ENCODE data around the gene SYDE2. TPM values are rescaled to one million over a fixed set of nuclear protein-coding genes. Genes with fewer than 3 reads are reported as not detected.
"Not testable (repeated sequence)": the region's sequence is repeated elsewhere in the genome, so short reads cannot be mapped to it uniquely, and the experiment has no call there.

SYDE2 gene, protein sequence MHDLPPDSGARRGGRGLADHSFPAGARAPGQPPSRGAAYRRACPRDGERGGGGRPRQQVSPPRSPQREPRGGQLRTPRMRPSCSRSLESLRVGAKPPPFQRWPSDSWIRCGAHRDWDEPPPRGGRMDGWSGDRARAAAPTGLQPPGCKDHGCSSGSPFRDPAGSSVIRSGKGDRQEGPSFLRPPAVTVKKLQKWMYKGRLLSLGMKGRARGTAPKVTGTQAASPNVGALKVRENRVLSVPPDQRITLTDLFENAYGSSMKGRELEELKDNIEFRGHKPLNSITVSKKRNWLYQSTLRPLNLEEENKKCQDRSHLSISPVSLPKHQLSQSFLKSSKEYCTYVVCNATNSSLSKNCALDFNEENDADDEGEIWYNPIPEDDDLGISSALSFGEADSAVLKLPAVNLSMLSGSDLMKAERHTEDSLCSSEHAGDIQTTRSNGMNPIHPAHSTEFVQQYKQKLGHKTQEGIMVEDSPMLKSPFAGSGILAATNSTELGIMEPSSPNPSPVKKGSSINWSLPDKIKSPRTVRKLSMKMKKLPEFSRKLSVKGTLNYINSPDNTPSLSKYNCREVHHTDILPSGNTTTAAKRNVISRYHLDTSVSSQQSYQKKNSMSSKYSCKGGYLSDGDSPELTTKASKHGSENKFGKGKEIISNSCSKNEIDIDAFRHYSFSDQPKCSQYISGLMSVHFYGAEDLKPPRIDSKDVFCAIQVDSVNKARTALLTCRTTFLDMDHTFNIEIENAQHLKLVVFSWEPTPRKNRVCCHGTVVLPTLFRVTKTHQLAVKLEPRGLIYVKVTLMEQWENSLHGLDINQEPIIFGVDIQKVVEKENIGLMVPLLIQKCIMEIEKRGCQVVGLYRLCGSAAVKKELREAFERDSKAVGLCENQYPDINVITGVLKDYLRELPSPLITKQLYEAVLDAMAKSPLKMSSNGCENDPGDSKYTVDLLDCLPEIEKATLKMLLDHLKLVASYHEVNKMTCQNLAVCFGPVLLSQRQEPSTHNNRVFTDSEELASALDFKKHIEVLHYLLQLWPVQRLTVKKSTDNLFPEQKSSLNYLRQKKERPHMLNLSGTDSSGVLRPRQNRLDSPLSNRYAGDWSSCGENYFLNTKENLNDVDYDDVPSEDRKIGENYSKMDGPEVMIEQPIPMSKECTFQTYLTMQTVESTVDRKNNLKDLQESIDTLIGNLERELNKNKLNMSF
- 2.4 TPM for polyA plus RNA-seq (ENCODE audit: insufficient read length)

GRCh38 chr1:85200463-85201339, at the start of gene SYDE2:
SYDE2 (minus strand) TSS chr1:85201016; CDS start chr1:85200996, 20 bp downstream.
- peak; percentile 55 for DNase-seq

- DNase-seq, result not testable (repeated sequence)
Measured at GRCh38 chr1:85249042-85249441, 48.2 kb upstream of the SYDE2 start.

- no peak for DNase-seq
Measured at GRCh38 chr1:85245891-85246290, 45.1 kb upstream of the SYDE2 start.

DNA sequence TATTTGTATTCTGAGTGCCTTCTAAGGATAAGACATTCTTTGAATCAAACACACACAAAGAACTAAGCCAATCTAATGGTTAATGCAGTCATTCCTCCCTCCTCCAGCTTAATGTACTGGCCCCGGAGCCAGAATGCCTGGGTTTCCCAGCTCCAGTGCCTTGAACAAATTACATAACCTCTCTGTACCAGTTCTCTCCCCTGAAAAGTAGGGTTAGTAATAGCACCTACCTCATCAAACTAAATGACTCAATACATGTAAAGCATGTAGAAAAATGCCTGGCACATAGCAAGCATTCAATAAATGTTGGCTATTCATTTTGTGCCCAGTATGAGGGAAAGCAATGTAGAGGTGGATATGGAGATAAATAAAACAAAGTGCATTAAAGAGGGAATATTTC, 44.6 kb upstream of the SYDE2 start:
- DNase-seq, result no peak

- peak; percentile 58 for DNase-seq
Measured at GRCh38 chr1:85244271-85245061, 43.6 kb upstream of the SYDE2 start.

DNA sequence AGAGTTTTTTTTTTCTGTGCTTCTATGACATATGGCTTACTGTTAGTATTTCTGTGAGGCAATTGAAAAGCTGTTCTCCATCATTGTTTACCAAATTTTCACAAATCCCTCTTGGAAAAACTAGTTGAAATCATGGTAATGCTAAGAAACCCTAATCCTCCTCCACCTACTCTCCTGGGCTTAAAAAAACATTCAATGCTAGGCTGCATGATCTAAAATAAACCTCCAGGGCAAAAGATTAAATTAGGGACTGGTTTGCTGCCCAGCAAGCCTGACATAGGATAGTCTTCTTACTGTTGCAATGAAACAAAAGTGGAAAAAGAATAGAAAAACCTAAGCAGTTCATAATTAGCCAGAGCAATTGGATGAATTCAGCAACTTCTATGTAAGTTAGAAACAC, 42.6 kb upstream of the SYDE2 start:
- no peak for DNase-seq

- DNase-seq, result no peak
Measured at GRCh38 chr1:85240643-85241042, 39.8 kb upstream of the SYDE2 start.

- no peak for DNase-seq
Measured at GRCh38 chr1:85240174-85240601, 39.4 kb upstream of the SYDE2 start.

DNA sequence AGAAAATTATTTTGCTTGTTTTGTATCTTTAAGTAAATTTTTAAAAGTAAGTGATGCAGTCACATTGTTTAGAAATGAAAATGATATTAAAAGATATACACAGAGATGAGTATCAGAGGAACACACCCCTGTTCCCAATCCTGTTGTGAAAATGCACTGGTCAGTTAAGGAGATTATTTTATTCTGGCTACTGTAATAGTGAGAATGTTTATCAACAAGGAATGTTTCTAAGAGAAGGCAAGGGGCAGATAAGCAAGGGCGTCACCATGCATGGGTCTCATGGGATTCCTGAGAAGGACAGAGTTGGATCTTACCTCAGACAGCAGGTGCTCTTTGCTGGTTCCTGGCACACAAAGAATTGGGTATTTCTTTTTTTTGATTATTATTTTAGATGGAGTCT, 36.8 kb upstream of the SYDE2 start:
- no peak for DNase-seq

DNA sequence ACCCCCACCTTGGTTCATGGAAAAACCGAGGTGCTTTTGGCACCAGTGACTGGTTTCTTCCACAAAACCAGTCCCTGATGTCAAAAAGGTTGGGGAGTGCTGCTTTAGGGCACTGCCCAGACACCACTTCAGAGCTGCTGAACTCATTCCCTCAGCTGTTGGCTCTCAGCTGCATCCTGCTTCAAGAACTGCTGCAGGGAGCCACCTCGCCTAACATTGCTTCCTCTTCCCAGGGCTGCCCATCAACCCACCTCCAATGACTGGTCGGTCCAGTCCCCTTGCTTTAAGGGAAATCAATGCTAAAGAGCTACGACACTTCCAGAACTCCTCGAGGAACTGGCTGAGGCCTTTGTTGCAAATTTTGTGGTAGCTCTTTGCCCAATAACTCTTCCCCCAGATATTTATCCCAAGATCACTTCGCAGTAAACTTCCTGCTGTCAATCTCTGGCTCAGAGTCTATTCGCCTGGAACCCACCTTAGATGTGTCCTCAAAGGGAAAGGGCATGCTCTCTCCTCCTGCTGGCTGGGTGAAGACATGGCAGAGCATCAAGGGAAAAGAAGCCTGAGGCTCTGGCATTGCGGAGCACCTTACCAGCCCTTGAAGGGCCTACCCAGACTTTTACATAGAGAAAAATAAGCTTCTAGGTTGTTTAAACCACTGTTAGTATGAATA, 29.6 kb upstream of the SYDE2 start:
- DNase-seq, result no peak

DNA sequence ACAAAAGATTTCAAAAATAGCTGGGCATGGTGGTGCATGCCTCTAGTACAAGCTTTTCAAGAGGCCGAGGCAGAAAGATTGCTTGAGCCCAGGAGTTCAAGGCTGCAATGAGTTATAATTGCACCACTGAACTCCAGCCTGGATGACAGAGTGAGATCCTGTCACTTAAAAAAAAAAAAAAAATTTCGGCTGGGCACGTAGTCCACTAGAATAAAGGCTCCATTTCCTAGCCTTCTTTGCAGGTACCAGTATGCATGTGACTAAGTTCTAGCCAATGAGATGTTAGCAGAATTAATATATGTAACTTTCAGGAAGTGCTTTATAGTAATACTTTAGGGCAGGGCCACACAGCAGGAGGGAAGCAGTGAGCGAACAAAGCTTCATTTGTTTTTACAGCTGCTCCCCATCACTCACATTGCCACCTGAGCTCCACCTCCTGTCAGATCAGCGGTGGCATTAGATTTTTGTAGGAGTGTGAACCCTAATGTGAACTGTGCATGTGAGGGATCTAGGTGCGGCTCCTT, 28.8 kb upstream of the SYDE2 start:
- DNase-seq, result no peak

GRCh38 chr1:85228972-85229371, 28.2 kb upstream of the SYDE2 start:
- no peak for DNase-seq

DNA sequence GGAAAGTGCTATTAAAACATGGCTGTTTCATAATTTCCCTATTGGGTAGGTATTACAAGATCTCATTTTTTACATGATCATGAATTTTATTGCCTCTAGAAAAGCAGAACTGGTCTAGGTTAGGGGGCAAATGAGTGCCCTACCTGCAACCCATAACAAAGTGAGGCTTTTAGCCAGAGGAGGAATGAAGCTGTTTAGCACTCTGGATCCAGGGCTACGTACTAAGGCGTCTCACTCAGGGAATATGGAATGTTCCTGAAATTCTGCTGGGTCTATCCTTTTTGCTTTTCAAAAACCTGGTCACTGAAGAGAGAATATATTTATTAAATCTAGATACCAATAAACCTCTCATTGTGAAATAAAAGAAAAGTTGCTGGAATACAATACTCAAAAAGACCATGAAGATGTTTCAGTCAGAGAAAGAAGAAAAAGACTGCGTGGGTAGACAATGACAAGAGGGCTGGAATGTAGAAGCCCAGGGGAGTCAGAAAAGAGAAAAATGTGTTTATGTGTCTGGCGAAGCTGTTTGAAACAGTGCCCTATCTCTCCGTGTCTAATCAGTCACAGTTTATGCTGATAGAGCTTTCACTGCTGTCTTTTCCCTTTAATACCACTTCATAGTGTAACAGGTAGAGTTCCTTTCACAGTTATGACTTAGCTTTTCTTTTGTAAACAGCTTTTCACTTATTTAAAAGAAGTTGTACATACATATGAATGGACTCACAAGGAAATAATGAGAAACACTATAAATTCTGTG, 25.0 kb upstream of the SYDE2 start:
- DNase-seq, result no peak

DNA sequence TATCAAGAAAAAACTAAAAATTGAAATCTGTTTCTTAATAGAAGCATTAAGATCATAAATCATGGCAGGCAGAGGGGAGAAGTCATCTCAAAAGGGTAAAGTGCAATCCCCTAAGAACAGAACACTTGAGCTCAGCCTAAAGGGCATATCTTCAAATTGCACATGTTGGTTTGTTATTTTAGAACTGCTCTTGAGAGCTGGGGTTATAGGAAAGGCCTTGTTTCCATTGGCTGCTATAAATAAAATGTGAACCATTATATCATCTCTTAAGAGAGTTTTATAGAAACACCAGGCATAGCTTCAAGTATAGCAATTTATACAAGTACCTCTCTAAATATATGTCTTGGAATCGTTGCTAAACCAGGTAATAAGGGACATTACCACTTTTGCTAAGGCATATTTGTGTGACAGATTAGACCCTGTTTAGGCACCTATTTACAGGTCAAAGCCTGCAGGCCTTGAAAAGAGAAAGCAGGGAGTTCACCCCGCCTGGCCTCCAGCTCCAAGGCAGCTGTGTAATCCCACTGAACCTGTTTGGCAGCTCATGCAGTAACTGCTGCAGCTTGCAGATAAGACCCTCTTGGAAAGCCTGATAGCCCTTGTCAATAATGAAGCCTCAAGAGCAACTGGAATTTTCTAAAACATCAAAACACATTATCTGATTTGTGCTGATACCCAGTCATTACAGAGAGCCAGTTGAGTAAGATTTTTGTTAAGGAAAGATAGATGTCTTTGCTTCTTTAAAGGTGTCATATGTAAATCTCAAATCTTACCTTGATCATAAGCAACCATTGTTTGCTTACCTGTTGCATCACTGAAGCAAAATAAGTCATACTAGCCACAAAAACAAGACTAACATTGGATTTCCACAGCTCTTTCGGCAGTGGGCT, 24.2 kb upstream of the SYDE2 start:
- DNase-seq, result no peak

- DNase-seq, result no peak
Measured at GRCh38 chr1:85224295-85224694, 23.5 kb upstream of the SYDE2 start.

GRCh38 chr1:85223334-85223733, 22.5 kb upstream of the SYDE2 start:
- DNase-seq, result no peak

GRCh38 chr1:85220756-85221201, 20.0 kb upstream of the SYDE2 start:
- no peak for DNase-seq

All from hindlimb muscle (tissue), 1 donor.